ENCODE results near the gene ANXA8.

Gene ANXA8

GRCh38 chr10:47423476-47423875 is 60.4 kb downstream of the ANXA8 start:
- H3K4me1 ChIP-seq (ENCODE audit: control insufficient read depth, insufficient read depth, low read length, unreplicated experiment), result peaks cover 5% of the 10 kb centered on the region
- H3K4me3 ChIP-seq (ENCODE audit: low read depth, low read length), result no peak overlapping the region
- H3K79me2 ChIP-seq (ENCODE audit: control insufficient read depth, insufficient read depth, low read length, unreplicated experiment), result no peaks in the 10 kb centered on the region
- no peaks in the 10 kb centered on the region for H3K36me3 ChIP-seq (ENCODE audit: insufficient read depth, low read length)
- no peak overlapping the region for H2AFZ ChIP-seq (ENCODE audit: low read length, unreplicated experiment)
- no peak overlapping the region for H3K27ac ChIP-seq (ENCODE audit: low read depth, low read length)
- no peaks in the 10 kb centered on the region for H3K27me3 ChIP-seq (ENCODE audit: insufficient read depth, low read length)

DNA sequence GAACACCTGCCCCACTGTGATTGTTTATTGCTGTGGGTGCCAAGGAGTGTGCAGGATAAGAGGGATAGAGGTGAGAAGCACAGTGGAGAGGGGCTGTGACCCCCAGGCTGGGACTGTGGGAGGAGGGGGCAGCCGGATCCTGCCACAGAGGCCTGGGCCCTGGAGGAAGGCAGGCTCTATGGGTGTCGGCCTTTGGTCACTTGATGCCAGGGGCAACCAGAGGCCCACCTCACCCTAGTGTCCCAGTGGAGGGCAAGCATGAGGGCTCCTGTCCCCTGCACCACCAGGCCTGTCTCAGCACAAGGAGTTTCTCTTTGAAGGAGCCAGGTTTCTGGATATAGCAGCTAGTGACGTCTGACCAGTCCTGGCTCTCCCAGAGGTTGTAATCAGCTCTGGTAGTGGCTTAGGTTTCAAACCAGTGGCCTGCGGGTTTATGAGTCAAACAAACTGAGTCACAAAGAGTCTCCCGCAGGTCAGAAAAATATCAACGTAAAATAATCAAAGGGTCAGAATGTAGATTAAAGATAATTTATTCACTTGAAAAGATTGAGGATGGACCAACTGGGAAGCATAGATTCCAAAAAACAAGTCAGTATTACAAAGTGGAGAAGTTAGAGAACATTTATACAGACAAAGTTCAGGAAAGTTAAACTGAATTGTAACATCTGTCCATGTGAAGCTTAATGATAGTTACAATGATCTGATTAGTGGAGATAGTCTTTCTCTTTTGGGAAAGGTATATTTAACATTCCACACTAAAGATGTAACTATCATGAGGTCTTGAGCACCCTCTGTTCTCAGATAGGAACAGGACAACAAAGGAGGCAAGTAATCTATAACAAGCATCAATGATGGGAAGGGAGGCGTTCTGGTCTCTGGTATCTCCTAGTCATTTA is 62.6 kb downstream of the ANXA8 start:
- Histone ChIP-seq H3K4me3 (ENCODE audit: low read depth, low read length) (no peak overlapping the region), H3K27me3 (ENCODE audit: insufficient read depth, low read length) (no peaks in the 10 kb centered on the region), H3K79me2 (ENCODE audit: control insufficient read depth, insufficient read depth, low read length, unreplicated experiment) (no peaks in the 10 kb centered on the region), H3K27ac (ENCODE audit: low read depth, low read length) (no peak overlapping the region), H2AFZ (ENCODE audit: low read length, unreplicated experiment) (no peak overlapping the region), H3K36me3 (ENCODE audit: insufficient read depth, low read length) (no peaks in the 10 kb centered on the region), H3K4me1 (ENCODE audit: control insufficient read depth, insufficient read depth, low read length, unreplicated experiment) (peaks cover 5% of the 10 kb centered on the region)

- no peak overlapping the region for H3K4me3 ChIP-seq (ENCODE audit: low read depth, low read length)
- no peaks in the 10 kb centered on the region for H3K79me2 ChIP-seq (ENCODE audit: control insufficient read depth, insufficient read depth, low read length, unreplicated experiment)
- H3K27ac ChIP-seq (ENCODE audit: low read depth, low read length), result no peak overlapping the region
- H3K27me3 ChIP-seq (ENCODE audit: insufficient read depth, low read length), result no peaks in the 10 kb centered on the region
- H2AFZ ChIP-seq (ENCODE audit: low read length, unreplicated experiment), result no peak overlapping the region
- no peaks in the 10 kb centered on the region for H3K36me3 ChIP-seq (ENCODE audit: insufficient read depth, low read length)
- peaks cover 5% of the 10 kb centered on the region for H3K4me1 ChIP-seq (ENCODE audit: control insufficient read depth, insufficient read depth, low read length, unreplicated experiment)
Measured at GRCh38 chr10:47420305-47421056, 63.4 kb downstream of the ANXA8 start.

GRCh38 chr10:47419421-47419820 is 64.5 kb downstream of the ANXA8 start:
- H3K27me3 ChIP-seq (ENCODE audit: insufficient read depth, low read length), result no peaks in the 10 kb centered on the region
- H3K79me2 ChIP-seq (ENCODE audit: control insufficient read depth, insufficient read depth, low read length, unreplicated experiment), result no peaks in the 10 kb centered on the region
- H2AFZ ChIP-seq (ENCODE audit: low read length, unreplicated experiment), result no peak overlapping the region
- no peaks in the 10 kb centered on the region for H3K36me3 ChIP-seq (ENCODE audit: insufficient read depth, low read length)
- no peak overlapping the region for H3K27ac ChIP-seq (ENCODE audit: low read depth, low read length)
- H3K4me1 ChIP-seq (ENCODE audit: control insufficient read depth, insufficient read depth, low read length, unreplicated experiment), result peaks cover 5% of the 10 kb centered on the region
- no peak overlapping the region for H3K4me3 ChIP-seq (ENCODE audit: low read depth, low read length)

DNA sequence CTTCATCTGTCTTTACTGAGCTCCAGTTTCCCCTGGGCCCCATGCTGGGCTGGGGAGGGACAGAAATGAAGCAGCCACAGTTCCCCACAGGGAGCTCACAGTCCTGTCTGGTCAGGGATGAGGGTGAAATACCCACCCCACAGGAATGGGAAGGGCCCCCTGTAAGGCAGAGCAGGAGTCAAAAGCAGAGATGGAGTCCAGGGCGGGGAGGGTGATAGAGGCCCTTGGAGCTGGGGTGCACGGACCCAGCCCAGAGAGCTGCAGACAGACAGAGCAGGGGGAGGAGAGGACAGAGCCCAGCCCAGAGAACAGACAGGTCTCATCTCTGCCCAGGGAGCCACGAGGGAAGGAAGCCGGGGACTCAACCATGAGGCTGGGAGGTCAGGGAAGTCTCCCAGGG is 64.9 kb downstream of the ANXA8 start:
- H3K79me2 ChIP-seq (ENCODE audit: control insufficient read depth, insufficient read depth, low read length, unreplicated experiment), result no peaks in the 10 kb centered on the region
- H3K36me3 ChIP-seq (ENCODE audit: insufficient read depth, low read length), result no peaks in the 10 kb centered on the region
- H3K4me3 ChIP-seq (ENCODE audit: low read depth, low read length), result no peak overlapping the region
- no peak overlapping the region for H2AFZ ChIP-seq (ENCODE audit: low read length, unreplicated experiment)
- H3K27me3 ChIP-seq (ENCODE audit: insufficient read depth, low read length), result no peaks in the 10 kb centered on the region
- H3K27ac ChIP-seq (ENCODE audit: low read depth, low read length), result no peak overlapping the region
- H3K4me1 ChIP-seq (ENCODE audit: control insufficient read depth, insufficient read depth, low read length, unreplicated experiment), result peaks cover 5% of the 10 kb centered on the region

DNA sequence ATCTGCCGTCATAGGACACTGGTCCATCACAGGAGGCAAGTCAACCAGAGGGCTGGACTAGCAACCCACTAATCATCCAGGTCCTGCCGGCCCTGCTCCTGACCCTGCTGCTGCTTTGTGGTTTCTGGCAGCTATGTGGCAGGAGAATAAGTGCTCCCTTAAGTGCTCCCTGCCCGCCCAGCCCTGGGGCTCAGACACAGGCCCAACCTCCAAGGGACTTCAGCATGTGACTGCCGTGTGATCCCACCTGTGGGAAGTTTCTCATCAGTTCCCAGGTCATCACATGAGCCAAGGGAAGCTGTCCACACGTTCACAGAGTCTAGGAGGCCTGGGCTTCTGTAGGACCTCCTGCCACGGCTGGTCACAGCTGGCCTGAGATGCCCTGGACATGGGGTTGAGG is 65.6 kb downstream of the ANXA8 start:
- Histone ChIP-seq H3K4me1 (ENCODE audit: control insufficient read depth, insufficient read depth, low read length, unreplicated experiment) (peaks cover 9% of the 10 kb centered on the region), H3K4me3 (ENCODE audit: low read depth, low read length) (no peak overlapping the region), H3K79me2 (ENCODE audit: control insufficient read depth, insufficient read depth, low read length, unreplicated experiment) (no peaks in the 10 kb centered on the region), H3K36me3 (ENCODE audit: insufficient read depth, low read length) (no peaks in the 10 kb centered on the region), H3K27ac (ENCODE audit: low read depth, low read length) (no peak overlapping the region), H3K27me3 (ENCODE audit: insufficient read depth, low read length) (no peaks in the 10 kb centered on the region), H2AFZ (ENCODE audit: low read length, unreplicated experiment) (no peak overlapping the region)

All from ACC112 (cell line).